Hepatocyte (in vitro differentiated cells): ENCODE measurements around the gene HSPA8.

ENCODE experiments used
- CTCF ChIP-seq: fragments of 200-600 bp; sonication (generic); IDR thresholded peaks from 2 replicates; pipeline ENCODE4 v1.5.1; 2016; ENCODE audit warnings: antibody characterized with exemption, mild to moderate bottlenecking; ENCODE audit not compliant: poor library complexity
- EZH2 ChIP-seq: fragments of 200-600 bp; sonication (generic); IDR thresholded peaks from 2 replicates; pipeline ENCODE4 v1.6.1; 2016; ENCODE audit warnings: antibody characterized with exemption, mild to moderate bottlenecking, borderline replicate concordance
- EZH2phosphoT487 ChIP-seq: fragments of 200-600 bp; sonication (generic); IDR thresholded peaks from one replicate; pipeline ENCODE4 v1.6.1; 2018; ENCODE audit warnings: antibody characterized with exemption, mild to moderate bottlenecking, low read depth, moderate library complexity; ENCODE audit not compliant: unreplicated experiment, severe bottlenecking

- no peak for TF ChIP-seq CTCF
- no peak for TF ChIP-seq EZH2
- no peak for TF ChIP-seq EZH2phosphoT487
Observed at GRCh38 chr11:123082977-123083376, 21.0 kb upstream of the HSPA8 start.
